ENCODE results near the gene GLIS1. TPM values are rescaled to one million over a fixed set of nuclear protein-coding genes. Genes with fewer than 3 reads are reported as not detected.

The GLIS1 gene
- total and polyA plus RNA-seq, 2 experiments from 2014 or later, result 0.26 to 0.31 TPM

DNA sequence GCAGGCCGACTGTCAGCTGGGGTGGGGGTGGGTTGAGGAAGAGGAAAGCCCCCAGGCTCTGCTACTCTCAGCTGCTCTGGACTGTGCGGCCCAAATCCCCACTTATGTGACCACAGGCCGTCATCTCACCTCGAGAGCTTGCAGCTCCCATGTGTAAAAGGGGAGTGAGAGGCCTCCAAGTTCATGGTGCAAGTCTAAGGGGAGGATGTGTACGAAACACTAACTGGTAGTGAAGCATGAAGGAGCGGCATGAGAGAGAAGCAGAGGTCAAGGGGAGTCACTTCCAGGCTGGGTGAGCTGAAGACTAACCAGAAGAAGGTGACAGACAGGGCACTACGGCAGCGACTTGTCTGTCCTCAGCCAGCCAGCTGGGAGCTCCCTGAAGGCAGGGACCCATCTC, 43.8 kb downstream of the GLIS1 start:
- Mint-ChIP-seq H3K4me1 (peaks cover 5% of the 10 kb centered on the region; the same call in 1 of the 3 replicates), H3K9me3 (no peaks in the 10 kb centered on the region), H3K36me3 (ENCODE audit: low read depth) (no peaks in the 10 kb centered on the region), H3K4me3 (no peak overlapping the region), H3K27me3 (ENCODE audit: insufficient read depth, low read depth, poor library complexity) (peaks cover 4% of the 10 kb centered on the region), H3K27ac (no peak overlapping the region)
- H3K4me3 ChIP-seq, result no peak overlapping the region
- no peak for TF ChIP-seq STAT1 (IDR thresholded peaks at IDR 0.05; ENCODE audit: unreplicated experiment)
- TF ChIP-seq JUNB (IDR thresholded peaks at IDR 0.05; ENCODE audit: unreplicated experiment), result no peak
- no peak for TF ChIP-seq ZNF331 (CRISPR knock-in tag; IDR thresholded peaks at IDR 0.05; ENCODE audit: low read depth)
- TF ChIP-seq POLR2AphosphoS5 (IDR thresholded peaks at IDR 0.05; ENCODE audit: low read depth), result no peak
- TF ChIP-seq, protein P1, sequence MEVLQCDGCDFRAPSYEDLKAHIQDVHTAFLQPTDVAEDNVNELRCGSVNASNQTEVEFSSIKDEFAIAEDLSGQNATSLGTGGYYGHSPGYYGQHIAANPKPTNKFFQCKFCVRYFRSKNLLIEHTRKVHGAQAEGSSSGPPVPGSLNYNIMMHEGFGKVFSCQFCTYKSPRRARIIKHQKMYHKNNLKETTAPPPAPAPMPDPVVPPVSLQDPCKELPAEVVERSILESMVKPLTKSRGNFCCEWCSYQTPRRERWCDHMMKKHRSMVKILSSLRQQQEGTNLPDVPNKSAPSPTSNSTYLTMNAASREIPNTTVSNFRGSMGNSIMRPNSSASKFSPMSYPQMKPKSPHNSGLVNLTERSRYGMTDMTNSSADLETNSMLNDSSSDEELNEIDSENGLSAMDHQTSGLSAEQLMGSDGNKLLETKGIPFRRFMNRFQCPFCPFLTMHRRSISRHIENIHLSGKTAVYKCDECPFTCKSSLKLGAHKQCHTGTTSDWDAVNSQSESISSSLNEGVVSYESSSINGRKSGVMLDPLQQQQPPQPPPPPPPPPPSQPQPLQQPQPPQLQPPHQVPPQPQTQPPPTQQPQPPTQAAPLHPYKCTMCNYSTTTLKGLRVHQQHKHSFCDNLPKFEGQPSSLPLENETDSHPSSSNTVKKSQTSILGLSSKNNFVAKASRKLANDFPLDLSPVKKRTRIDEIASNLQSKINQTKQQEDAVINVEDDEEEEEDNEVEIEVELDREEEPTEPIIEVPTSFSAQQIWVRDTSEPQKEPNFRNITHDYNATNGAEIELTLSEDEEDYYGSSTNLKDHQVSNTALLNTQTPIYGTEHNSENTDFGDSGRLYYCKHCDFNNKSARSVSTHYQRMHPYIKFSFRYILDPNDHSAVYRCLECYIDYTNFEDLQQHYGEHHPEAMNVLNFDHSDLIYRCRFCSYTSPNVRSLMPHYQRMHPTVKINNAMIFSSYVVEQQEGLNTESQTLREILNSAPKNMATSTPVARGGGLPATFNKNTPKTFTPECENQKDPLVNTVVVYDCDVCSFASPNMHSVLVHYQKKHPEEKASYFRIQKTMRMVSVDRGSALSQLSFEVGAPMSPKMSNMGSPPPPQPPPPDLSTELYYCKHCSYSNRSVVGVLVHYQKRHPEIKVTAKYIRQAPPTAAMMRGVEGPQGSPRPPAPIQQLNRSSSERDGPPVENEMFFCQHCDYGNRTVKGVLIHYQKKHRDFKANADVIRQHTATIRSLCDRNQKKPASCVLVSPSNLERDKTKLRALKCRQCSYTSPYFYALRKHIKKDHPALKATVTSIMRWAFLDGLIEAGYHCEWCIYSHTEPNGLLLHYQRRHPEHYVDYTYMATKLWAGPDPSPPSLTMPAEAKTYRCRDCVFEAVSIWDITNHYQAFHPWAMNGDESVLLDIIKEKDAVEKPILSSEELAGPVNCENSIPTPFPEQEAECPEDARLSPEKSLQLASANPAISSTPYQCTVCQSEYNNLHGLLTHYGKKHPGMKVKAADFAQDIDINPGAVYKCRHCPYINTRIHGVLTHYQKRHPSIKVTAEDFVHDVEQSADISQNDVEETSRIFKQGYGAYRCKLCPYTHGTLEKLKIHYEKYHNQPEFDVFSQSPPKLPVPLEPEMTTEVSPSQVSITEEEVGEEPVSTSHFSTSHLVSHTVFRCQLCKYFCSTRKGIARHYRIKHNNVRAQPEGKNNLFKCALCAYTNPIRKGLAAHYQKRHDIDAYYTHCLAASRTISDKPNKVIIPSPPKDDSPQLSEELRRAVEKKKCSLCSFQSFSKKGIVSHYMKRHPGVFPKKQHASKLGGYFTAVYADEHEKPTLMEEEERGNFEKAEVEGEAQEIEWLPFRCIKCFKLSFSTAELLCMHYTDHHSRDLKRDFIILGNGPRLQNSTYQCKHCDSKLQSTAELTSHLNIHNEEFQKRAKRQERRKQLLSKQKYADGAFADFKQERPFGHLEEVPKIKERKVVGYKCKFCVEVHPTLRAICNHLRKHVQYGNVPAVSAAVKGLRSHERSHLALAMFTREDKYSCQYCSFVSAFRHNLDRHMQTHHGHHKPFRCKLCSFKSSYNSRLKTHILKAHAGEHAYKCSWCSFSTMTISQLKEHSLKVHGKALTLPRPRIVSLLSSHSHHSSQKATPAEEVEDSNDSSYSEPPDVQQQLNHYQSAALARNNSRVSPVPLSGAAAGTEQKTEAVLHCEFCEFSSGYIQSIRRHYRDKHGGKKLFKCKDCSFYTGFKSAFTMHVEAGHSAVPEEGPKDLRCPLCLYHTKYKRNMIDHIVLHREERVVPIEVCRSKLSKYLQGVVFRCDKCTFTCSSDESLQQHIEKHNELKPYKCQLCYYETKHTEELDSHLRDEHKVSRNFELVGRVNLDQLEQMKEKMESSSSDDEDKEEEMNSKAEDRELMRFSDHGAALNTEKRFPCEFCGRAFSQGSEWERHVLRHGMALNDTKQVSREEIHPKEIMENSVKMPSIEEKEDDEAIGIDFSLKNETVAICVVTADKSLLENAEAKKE (CRISPR knock-in tag; IDR thresholded peaks at IDR 0.05), result no peak
- no peak for TF ChIP-seq ZNF114 (CRISPR knock-in tag; IDR thresholded peaks at IDR 0.05)
- TF ChIP-seq NANOG (IDR thresholded peaks at IDR 0.05; ENCODE audit: borderline replicate concordance), result no peak
- TF ChIP-seq, protein P2, sequence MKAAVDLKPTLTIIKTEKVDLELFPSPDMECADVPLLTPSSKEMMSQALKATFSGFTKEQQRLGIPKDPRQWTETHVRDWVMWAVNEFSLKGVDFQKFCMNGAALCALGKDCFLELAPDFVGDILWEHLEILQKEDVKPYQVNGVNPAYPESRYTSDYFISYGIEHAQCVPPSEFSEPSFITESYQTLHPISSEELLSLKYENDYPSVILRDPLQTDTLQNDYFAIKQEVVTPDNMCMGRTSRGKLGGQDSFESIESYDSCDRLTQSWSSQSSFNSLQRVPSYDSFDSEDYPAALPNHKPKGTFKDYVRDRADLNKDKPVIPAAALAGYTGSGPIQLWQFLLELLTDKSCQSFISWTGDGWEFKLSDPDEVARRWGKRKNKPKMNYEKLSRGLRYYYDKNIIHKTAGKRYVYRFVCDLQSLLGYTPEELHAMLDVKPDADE (IDR thresholded peaks at IDR 0.05), result no peak
- TF ChIP-seq, protein P3, sequence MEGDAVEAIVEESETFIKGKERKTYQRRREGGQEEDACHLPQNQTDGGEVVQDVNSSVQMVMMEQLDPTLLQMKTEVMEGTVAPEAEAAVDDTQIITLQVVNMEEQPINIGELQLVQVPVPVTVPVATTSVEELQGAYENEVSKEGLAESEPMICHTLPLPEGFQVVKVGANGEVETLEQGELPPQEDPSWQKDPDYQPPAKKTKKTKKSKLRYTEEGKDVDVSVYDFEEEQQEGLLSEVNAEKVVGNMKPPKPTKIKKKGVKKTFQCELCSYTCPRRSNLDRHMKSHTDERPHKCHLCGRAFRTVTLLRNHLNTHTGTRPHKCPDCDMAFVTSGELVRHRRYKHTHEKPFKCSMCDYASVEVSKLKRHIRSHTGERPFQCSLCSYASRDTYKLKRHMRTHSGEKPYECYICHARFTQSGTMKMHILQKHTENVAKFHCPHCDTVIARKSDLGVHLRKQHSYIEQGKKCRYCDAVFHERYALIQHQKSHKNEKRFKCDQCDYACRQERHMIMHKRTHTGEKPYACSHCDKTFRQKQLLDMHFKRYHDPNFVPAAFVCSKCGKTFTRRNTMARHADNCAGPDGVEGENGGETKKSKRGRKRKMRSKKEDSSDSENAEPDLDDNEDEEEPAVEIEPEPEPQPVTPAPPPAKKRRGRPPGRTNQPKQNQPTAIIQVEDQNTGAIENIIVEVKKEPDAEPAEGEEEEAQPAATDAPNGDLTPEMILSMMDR (conservative IDR thresholded peaks at IDR 0.05; ENCODE audit: low read depth in 2 of 2), result no peak
- no peak overlapping the region for H3K4me2 ChIP-seq
- H3K79me2 ChIP-seq (replicated peaks; ENCODE audit: insufficient read depth), result no peaks in the 10 kb centered on the region
- no peaks in the 10 kb centered on the region for H3K36me3 ChIP-seq (ENCODE audit: insufficient read depth)
- no peaks in the 10 kb centered on the region for H4K20me1 ChIP-seq (replicated peaks; ENCODE audit: insufficient read depth)
- DNase-seq (ENCODE audit: low spot score), result no peak
- ATAC-seq, result no peak
- H3K9me2 ChIP-seq (ENCODE audit: insufficient read depth), result no peaks in the 10 kb centered on the region
- H3K4me1 ChIP-seq (ENCODE audit: insufficient read depth), result no peaks in the 10 kb centered on the region
- H3F3A ChIP-seq (replicated peaks; ENCODE audit: low read depth), result no peaks in the 10 kb centered on the region
- no peak overlapping the region for H2AFZ ChIP-seq
- H3K27me3 ChIP-seq (ENCODE audit: insufficient read depth), result no peaks in the 10 kb centered on the region
- no peak overlapping the region for H3K27ac ChIP-seq (ENCODE audit: low read depth)

Data from GM23338 (cell line).